T-helper 9 cell (primary cell): ENCODE measurements around the gene KCNK5.
A peak's percentile ranks its signal among the peaks of the same experiment; 100 is the strongest.

Experiments used
- DNase-seq: peaks from one replicate; pipeline ENCODE4 v3.0.0-alpha.2; 2020
- total RNA-seq, 2 donors: gene quantifications; one replicate each; lab custom pipeline; 2026; lab: John Stamatoyannopoulos, UW

The KCNK5 gene, protein sequence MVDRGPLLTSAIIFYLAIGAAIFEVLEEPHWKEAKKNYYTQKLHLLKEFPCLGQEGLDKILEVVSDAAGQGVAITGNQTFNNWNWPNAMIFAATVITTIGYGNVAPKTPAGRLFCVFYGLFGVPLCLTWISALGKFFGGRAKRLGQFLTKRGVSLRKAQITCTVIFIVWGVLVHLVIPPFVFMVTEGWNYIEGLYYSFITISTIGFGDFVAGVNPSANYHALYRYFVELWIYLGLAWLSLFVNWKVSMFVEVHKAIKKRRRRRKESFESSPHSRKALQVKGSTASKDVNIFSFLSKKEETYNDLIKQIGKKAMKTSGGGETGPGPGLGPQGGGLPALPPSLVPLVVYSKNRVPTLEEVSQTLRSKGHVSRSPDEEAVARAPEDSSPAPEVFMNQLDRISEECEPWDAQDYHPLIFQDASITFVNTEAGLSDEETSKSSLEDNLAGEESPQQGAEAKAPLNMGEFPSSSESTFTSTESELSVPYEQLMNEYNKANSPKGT
- total RNA-seq, result 0.77 to 2.4 reads per million in 2 donors

DNA sequence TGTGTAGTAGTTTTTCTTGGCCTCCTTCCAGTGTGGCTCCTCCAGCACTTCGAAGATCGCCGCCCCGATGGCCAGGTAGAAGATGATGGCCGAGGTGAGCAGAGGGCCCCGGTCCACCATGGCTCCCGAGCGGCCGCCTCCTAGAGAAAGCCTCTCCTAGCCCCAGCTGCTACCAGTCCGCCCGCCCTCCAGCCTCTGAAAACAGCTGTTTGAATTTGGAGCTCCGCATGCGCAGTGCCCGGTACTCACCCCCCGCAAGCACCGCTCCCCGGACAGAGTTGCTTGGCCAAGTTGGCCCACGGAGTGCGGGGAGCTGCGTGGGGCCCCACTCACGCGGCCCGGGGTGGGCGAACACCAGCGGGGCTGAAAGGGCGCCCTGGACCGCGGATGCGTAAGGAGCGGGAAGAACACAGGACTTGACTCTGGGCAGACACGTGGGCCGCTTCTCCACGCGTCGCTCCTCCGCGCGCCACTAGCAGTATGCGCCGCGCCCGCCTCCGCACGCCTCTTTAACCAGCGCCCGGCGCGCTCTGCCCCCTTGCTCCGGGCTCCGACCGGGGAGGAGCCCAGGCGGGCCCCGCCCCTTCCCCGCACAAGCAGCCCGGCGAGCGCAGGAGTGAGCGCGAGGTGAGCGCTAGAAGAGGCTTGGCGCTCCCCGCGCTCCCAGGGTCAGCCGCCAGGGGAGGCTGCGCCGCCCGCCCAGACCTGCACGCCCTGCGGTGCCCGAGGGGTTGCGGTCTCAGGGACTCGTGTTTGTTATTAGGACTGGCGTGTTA is at the start of gene KCNK5:
Gene KCNK5, minus strand, starts transcription at position 484 of the 776 bp plus-strand sequence. Its CDS starts 364 bp downstream, at position 120.
- DNase-seq, result peak; percentile 32

DNA sequence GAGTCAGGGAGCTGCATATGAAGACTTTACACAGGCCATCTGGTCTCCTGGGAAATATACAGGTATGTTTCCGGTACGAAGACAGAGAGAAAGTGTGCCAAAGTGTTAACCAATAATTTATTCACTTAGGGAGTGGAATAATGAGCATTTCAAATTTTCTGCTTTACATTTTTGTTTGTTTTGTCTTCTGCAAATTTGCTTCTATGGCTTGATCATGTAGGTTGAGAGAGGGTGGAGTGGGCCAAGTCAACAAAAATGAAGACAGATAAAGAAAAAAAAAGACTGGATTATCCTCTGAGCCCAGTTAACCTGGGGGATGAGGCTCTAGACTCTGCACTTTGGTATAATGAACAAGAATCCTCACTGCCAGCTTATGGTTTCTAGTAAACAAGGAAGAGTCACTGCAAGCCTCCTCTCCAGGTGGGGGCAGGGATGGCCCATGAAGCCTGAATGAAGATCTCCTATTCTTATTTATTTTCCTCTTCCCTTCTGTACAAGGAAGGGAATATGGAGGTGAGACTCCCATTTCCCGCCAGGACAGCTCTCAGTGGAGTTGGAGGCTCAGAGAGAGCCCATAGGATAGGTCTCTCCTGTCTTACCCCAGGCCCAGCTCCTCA is 47.2 kb upstream of the KCNK5 start:
- no peak for DNase-seq

DNA sequence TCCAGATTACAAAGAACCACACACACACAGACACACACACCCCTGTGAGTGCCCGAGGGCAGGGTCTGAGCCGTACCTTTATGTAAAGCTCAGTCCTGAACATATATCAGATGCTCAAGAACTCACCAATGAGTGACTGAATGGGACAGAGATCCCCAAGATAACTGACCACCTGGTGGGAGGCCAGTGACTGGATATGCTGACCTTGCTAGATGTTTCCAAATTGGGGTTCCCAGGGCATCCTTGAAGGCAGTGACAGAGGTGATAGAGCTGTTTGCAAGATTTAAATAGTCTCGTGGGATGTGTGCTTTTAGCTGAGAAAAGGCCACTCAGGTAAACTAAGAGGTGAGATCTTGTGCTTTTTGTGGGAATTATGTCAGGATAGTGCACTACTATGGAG is 45.6 kb upstream of the KCNK5 start:
- DNase-seq, result no peak

DNA sequence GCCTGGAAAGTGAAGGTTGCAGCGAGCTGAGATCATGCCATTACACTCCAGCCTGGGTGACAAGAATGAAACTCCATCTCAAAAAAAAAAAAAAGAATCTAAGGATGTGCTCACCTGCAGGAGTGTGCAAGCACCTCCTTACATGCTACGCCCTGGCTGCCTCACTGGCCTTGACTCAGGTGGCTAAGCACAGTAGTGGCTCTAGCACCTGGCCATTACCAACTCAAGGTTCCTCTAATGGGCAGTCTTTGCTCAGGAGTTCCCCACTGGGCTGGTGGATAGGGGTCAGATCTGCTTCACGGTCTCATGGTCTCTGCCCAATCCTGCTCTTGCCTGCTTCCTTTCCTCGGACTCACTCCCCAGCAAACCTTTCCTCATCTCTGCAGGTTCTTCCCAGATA is 45.2 kb upstream of the KCNK5 start:
- no peak for DNase-seq

DNA sequence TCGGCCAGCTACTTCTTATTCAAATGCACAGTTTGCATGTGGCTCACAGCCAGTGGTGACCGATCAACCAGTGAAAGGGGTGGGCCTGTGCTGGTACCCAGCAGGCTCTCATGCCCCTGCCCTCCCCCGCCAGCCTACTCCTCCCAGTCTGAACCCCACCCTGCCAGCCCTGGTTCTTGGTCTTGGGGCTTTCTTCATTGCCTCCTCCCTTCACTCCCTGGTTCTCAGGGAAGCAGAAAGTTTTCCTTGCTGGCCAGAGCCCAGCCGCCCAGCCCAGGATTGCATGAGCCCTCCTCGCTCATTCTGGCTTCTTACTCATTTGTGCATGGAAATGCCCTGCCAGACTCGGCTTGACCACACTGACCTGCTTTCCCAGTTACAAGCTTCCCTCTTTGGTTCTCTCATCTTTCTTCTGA is 44.1 kb upstream of the KCNK5 start:
- DNase-seq, result no peak

DNA sequence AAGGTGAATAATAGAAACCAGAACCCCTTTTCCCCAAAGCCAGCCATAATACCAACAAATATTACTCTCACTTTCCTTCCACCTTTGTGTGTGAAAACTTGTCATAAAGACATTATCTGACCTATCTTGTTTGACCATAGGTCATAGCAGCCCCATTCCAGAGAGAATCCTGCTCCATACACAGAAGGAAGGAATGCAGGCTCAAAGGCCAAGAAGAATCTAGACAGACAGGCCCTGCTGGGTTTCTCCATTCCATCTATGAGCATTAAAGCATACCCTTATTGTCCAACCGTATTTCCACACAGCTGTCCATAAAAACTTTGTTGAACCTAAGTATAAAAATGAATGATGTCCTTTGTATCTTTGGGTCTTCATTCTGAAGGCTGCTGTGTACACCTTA is 40.7 kb upstream of the KCNK5 start:
- no peak for DNase-seq

DNA sequence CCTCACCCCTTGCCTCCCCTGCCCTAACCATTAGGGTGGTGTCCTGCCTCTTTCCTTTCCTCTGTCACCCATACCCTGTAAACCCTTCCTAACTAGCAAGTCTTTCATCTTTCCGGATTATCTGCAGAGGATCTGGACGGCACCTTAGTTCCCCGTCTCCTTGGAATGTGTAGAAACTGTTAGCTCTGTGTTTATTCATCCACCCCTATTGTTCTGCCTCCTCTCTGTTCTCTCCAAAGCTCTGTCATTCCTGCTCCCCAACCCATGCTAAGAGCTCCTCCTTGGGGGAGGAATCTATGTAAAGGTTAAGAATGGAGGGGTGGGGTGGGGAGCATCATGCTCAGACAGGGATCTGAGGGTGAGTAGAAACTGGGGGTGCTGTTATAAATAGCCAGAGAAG is 39.4 kb upstream of the KCNK5 start:
- DNase-seq, result no peak

DNA sequence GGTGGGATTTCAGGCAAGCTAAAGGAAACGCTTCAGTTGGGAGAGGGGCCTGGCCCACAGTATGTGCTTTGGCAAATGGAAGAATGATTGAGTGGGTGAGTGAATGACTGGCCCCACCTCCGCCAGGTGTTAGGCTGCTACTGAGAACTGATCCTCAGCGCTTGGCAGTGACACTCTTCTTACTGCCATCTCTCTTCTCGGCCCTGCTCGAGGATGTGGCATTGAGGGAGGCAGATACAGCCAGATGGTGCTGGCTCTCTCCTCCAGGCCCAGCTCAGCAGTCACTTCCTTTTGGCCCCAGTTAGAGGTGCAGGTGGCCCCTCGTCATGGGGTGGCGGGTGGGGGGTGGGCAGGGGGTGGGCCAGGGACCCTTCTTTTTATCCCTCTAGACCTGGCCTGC is 38.9 kb upstream of the KCNK5 start:
- no peak for DNase-seq

DNA sequence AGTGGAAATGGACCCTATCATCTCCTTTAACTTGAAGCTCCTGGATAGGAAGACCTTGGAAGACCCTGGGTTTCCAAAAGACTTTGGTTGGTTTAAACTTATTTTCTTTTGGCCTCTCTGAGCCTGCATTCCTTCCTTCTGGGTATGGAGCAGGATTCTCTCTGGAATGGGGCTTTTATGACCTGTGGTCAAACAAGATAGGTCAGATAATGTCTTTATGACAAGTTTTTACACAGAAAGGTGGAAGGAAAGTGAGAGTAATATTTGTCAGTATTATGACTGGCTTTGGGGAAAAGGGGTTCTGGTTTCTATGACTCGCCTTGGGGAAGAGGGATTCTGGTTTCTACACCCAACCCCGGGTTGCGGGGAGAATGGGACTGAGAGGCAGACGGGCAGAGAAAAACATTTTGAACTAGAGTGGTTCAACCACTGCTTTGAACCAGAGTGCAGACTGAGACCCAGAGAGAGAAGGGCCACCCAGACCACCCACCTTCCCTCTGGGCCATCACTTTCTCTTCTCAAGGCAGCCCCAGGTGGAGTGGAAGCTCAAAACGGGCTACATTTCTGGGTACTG is 37.6 kb upstream of the KCNK5 start:
- no peak for DNase-seq

DNA sequence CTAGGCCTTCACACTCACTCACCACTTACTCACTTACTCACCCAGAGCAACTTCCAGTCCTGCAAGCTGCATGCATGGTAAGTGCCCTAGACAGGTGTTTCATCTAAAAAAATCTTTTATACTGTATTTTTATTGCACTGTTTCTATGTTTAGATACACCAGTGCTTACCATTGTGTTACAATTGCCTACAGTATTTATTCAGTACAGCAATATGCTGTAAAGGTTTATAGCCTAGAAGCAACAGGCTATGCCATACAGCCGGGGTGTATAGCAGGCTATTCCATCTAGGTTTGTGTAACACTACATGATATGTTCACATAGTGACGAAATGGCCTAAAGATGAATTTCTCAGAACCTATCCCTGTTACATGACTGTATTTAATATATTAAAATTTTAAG is 37.1 kb upstream of the KCNK5 start:
- DNase-seq, result no peak

DNA sequence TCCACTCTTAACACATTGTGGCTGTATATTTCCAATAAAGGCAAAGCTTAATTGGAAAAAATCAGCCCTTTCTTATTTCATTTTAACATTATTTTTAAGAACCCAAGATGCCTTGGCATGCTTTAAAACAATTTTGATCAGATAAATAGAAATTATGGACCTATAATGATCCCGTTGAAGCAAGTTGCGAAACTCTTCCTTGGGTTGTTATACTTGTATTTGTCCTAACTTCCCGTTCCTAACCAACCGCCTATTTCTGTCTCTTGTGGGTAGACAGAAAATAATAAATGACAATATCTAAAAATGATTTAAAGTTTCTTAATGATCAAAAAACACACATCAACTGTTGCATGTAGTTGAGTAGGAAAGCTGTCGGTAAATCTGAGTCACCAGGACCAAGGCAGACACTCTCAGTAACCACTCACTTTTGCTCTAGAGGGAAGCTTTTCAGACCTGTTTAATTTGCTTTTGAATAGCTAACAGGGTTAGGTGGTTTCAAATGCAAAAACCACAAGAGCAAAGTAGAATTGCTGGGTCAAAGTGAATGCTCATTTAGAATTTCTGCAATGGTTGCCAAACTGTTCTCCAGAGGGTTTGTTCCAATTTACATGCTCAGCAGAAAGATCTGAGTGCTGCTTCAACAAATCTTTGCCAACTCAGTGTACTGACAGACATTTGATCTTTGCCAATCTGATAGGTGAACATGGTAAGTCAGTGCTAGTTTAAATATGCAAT is 34.2 kb upstream of the KCNK5 start:
- no peak for DNase-seq

DNA sequence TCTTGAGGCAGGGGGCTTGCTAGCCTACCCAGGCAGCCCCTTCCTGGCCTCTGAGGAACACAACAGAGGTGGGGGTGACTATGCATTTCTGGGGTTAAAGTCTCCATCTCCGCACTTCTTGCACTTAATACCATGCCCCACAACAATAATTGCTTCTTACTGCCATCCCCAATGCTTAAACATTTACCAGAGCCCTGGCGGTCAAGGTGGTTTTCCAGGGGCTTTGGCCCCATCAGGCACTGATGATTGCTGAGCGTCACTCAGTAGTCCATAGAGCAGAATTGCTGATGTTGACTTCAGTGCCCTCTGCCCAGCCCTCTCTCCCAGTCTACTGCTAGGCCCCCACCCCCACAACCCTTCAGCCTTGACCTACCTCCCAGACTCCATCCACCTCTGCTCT is 32.5 kb upstream of the KCNK5 start:
- no peak for DNase-seq

DNA sequence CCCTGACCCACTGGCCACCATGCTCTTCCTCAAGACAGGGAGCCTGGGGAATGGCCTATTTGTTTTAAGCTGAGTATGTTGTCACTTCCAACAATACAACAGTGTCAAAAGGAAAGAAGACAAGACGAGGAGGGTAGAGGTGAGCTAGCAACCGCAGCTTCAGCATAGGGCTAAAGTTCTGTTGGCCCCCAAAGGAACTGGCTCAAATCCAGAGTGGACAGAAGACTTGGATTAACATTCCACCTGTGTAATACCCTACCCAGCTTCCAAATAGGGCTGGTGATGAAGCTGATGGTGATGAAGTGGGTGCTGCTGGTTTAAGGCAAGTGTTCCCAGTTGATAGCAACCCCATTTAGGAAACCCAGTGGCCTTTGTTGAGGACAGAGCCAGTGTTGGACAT is 31.7 kb upstream of the KCNK5 start:
- DNase-seq, result no peak

DNA sequence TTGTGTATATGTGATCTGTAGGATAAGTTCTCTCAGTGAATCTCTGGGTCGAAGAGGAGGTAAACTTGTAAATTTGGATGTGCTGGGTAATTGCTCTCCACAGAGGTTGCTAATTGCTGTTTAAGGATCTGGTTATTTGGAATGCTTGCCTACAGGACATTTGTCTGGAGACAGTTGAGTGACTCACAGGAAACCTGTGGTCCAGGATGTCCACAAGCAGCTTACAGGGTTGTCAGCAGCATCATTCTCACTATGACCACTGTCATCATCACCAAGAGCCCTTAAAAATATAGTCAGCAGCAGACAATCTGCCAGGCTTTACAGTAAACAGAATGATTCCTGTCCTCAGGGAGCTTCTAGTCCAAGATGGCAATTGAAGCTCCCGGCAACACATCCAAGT is 31.2 kb upstream of the KCNK5 start:
- DNase-seq, result no peak

DNA sequence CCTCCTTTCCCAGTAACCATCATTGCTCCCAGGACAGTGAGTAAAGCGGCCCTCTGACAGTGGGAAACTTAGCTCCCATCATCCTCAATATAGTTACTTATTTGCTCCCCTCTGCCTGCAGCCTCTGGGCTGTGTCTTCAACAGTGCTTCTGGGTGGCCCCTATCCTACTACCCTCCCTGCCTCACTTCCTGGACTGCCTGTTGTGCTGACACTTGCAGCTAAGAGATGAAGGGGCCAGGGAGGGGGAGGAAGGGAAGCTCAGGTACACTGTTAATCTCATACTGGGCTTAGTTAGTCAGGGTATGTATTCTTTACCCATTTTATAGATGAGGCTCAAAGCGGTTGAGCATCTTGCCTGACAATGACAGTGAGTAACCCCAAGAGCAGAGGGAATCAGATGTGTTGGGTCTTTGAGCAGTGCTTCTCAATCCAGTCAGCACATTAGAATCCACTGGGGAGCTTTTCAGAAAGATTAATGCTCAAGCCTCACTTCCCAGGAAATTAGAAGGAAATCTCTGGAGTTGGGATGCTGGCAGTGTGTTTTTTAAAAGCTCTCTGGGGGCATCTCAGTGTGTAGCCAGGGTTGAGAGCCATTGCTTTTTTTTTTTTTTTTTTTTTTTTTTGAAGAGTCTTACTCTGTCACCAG is 27.1 kb upstream of the KCNK5 start:
- no peak for DNase-seq

DNA sequence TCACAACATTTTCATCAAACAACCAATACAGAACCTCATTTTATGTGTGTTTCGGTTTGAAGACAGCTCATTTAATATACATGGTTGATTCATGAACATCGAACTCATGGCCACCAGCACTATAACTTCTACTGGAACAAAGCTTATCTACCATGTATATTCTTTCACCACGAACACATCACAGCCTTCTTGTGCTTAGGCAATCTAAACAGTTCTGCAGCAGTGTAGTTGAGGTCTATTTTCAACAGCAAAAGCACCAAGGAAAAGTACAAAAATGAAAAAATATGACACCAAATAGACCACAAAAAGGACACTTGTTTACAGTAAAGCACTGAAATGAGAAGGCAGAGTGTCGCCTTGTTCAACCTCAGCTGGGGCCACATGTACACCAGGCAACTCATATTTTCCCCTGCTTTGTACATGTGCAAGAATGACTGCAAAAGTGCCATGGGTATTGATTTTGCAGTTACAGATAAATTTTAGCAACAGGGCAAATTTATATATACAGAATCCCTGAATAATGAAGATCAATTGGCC is 25.8 kb upstream of the KCNK5 start:
- no peak for DNase-seq

DNA sequence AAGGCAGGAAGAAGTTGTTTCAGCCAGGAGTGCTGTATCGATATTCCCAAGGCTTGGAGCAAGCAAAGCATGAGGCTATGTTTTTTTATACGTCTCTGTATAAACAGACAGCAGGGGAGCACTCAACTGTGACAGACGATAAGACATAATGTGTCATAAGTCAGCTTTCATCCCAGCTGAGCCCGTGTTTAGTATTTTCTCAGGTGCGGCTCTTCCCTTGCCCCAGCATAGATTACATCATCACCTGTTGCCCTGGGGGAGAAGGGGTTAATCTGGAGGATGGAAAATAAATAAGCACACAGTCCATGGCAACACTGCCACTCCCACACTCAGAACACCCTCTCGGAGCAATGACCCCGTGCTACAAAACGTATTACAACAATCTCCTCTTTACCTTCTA is 22.1 kb upstream of the KCNK5 start:
- no peak for DNase-seq

DNA sequence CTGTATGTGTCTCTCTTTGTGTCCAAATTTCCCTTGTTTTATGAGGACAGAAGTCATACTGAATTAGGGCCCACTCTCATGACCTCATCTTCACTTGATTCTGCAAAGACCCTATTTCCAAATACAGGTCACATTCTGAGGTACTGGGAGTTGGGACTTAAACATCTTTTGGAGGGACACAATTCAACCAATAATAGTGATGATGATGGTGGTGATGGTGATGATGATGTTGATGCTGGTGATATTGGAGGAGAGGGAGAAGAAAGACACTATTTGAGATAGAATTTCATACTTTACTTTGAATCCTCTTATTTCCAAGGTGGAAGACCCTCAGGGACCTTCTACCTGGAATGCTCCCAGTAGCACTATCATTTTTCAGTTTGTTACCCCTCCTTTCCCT is 21.2 kb upstream of the KCNK5 start:
- no peak for DNase-seq

DNA sequence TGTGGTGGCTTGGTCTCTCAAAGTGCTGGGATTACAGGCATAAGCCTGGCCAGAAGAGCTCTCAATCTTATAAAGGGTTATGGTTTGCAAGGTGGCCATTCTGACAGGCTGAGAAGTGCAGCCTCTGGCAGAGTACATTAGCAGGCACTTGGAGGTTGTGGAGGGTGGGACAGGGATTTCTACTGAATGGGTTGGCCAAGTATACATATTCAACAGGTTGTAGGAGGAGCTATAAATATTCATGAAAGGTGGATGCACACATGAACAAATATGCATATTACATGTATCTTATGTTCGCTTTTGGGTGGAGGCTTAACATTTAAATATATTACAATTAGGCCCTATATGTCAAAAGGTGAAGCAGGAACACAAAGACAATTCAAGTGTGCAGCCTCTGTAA is 20.0 kb upstream of the KCNK5 start:
- DNase-seq, result no peak

DNA sequence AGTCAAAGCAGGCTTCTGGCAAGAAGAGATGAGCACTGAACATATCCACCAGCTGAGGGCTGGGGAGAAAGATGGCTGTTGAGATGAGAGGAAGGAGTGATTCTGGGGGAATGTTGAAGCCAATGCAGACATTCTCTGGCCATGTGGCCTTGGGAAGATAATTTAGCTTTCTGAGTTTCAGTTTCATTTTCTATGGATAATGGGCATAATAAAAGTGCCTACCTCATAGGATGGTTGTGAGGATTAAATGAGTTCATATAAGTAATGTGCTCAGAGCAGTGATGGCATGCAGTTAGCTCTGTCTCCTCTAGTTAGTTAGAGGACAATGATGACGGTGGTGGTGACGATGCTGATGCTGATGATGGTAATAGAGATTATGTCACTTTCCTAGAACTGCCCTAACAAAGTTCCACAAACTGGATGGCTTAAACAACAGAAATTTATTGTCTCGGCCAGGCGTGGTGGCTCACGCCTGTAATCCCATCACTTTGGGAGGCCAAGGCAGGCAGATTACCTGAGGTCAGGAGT is 18.5 kb upstream of the KCNK5 start:
- no peak for DNase-seq

DNA sequence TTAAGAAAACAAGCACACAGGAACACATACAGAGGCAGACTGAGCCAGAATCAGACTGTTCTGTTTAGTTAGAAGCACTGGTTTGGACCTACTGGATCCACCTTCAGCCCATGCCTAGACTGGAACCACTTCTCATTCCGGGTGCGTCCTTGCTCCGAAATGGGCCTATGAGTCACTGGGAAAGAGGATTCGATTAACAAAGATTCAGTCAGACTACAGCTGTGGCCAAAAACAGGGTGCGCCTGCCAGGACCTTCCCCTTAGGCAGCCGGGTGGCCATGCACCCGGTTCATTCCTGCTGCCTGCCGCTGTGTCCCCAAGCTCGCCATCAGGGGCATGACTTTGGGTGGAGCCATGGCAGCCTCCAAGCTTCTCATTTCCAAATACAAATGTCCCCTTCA is 14.5 kb upstream of the KCNK5 start:
- DNase-seq, result no peak
